GM06990 (cell line): Measurements from ENCODE around the gene HSPA2.
A peak's percentile ranks its signal among the peaks of the same experiment; 100 is the strongest.

ENCODE experiments used
- DNase-seq: peaks from one replicate; pipeline ENCODE4 v3.0.0-alpha.2; 2011; ENCODE audit not compliant: insufficient read length; ENCODE audit errors: extremely low read depth
- H3K27me3 ChIP-seq: replicated peaks from 2 replicates; pipeline ENCODE4 v1.6.0; 2011; ENCODE audit warnings: low read length; ENCODE audit not compliant: control insufficient read depth, insufficient read depth
- H3K36me3 ChIP-seq: 2 replicates; pipeline ENCODE4 v1.5.1; 2011; ENCODE audit warnings: low read length; ENCODE audit not compliant: control insufficient read depth, insufficient read depth
- H3K4me3 ChIP-seq: replicated peaks from 2 replicates; pipeline ENCODE4 v1.5.1; 2011; ENCODE audit warnings: low read depth, mild to moderate bottlenecking, control low read depth, low read length
- TF ChIP-seq, protein P1 (sequence below): IDR thresholded peaks from 2 replicates; pipeline ENCODE4 v1.5.1; 2011; ENCODE audit warnings: low read length, control low read depth, mild to moderate bottlenecking, inconsistent platforms; ENCODE audit not compliant: insufficient read depth, poor library complexity, severe bottlenecking

Gene HSPA2

DNA sequence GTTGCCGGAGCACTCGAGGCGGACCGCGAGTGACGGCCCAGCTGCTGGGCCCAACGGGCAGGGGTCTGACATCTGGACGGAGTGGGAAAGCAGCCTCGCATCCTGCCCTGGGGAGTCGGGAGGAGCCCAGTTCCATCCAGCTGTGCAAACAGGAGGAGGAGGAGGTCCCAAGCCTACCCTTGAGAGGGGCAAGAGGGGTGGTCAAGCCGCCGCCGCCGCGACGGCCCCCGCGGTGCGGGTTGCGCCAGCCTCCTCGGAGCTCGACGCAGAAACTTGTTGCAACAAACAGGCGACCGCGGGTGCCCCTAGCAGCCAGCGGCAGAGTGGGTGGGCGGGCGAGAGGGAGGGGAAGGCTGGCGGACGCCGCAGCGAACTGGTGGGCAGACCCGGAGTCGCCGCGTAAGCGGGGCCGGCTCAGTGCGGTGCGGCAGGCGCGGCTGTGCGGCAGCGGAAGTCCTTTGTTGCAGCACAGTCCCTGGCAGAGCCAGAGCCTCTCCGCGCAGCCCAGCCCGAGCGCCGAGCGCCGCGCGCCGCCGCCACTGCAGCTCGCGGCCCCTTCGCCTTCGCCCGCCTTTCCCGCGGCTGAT is 36.1 kb upstream of the HSPA2 start, which contains the start of gene ZBTB1:
Gene ZBTB1 (plus strand): TSS at position 461 of the 587 bp plus-strand sequence. CDS start 16,735 bp downstream, outside the sequence.
- peak; percentile 92 for DNase-seq
- TF ChIP-seq, protein P1, sequence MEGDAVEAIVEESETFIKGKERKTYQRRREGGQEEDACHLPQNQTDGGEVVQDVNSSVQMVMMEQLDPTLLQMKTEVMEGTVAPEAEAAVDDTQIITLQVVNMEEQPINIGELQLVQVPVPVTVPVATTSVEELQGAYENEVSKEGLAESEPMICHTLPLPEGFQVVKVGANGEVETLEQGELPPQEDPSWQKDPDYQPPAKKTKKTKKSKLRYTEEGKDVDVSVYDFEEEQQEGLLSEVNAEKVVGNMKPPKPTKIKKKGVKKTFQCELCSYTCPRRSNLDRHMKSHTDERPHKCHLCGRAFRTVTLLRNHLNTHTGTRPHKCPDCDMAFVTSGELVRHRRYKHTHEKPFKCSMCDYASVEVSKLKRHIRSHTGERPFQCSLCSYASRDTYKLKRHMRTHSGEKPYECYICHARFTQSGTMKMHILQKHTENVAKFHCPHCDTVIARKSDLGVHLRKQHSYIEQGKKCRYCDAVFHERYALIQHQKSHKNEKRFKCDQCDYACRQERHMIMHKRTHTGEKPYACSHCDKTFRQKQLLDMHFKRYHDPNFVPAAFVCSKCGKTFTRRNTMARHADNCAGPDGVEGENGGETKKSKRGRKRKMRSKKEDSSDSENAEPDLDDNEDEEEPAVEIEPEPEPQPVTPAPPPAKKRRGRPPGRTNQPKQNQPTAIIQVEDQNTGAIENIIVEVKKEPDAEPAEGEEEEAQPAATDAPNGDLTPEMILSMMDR, result no peak
- H3K36me3 ChIP-seq, result no peaks in the 10 kb centered on the region
- H3K27me3 ChIP-seq, result no peaks in the 10 kb centered on the region
- peak within 1 kb of the TSS; percentile 92 for H3K4me3 ChIP-seq

DNA sequence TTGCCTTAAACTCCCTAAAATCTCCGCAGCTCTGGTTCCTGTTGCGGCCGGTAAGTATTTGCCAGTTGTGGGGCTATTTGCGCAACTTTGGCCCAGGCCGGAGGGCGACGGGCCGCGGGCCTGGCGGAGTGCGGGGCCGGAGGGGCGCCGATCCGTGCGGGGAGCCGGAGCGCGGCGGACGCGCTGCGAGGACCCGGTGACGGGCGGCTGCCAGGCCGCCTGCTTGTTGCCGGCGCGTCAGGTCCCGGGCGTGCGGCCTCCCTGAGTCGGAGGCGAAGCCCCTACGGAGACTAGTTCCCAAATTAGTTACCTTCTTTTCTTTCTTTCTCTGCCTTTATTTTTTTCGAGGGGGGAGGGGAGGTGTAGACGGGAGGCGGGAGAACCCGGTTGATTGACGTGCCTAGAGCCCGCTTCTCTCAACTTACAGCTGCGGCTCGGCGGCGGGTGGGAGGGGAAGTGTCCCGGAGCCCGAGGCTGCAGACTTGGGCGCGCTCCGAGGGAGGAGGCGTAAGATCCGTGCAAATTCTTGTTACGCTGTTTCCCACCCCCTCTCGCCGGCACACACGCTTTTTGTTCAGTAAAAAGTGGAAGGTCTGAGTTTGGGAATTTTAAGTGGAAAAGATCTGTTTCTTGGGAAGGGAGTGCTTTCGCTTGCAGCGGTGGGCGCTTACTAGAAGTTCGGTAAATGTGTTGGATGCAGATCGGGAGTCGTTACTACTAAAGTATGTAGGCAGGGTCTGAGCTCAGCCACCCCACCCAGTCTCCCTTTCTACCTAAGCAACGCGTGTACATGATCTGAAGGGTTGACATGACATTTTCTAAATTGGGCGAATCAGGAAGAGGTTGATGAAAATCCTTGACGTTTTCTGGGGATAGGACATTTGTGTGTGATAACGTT is 35.4 kb upstream of the HSPA2 start:
- peak overlapping the region; percentile 92 for H3K4me3 ChIP-seq
- no peaks in the 10 kb centered on the region for H3K27me3 ChIP-seq
- no peaks in the 10 kb centered on the region for H3K36me3 ChIP-seq
- TF ChIP-seq, protein P1, result no peak
- DNase-seq, result peak; percentile 85

DNA sequence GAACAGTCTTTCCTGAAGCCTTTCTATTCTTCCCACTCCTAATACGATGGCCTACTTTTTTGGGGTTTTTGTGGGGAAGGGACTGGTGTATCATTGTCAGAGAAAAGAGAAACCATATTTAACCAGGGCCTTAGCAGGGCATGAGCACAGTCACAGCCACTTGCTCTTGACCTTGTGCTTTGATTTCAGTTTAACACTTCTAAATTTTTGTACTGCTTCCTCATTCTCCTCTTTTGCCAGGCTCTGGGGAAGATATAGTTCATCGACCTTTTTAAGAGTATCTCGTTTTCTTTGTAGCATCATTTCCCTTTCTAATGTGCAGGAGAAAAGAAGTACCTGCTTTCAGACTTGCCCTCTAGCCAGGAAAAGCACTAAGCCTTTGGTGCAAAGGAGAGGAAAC is 33.8 kb upstream of the HSPA2 start:
- TF ChIP-seq, protein P1, result no peak
- Histone ChIP-seq H3K27me3 (no peaks in the 10 kb centered on the region), H3K36me3 (no peaks in the 10 kb centered on the region), H3K4me3 (peak overlapping the region; percentile 92)
- no peak for DNase-seq

DNA sequence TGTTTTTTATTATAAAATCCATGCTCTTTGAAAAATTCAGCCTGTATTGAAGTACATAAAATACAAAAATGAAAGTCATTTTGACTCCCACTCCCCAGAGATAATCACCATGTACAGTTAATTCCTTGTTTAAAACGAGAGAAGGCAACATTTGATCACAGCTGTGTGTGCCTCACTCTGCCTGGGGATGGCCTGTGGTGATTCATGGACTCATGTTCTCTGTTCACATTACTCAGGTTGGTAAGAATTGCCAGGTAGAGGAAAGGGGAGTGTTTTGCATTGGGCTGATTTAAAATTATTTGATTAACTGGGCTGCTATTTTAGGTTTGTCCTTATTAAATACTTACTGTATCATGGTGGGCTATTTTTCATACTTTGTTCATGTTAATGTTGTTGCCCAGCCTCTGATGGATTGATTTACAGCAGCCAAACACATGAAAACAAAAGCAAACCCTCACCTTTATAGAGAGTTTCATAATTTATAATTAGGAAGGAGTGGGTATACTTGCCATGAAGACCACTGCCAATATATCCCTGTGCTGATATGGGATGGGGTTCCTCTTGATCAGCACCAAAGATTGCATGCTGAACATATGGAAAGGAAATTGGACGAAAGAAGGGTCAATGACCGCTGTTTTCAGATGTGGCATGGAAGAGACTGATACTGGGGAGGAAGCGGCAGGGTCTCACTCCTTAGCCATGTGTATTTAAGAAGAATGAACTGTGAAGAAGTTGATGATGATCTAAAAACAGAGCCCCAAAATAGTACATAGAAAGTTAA is 33.0 kb upstream of the HSPA2 start:
- H3K4me3 ChIP-seq, result peak overlapping the region; percentile 92
- TF ChIP-seq, protein P1, result no peak

DNA sequence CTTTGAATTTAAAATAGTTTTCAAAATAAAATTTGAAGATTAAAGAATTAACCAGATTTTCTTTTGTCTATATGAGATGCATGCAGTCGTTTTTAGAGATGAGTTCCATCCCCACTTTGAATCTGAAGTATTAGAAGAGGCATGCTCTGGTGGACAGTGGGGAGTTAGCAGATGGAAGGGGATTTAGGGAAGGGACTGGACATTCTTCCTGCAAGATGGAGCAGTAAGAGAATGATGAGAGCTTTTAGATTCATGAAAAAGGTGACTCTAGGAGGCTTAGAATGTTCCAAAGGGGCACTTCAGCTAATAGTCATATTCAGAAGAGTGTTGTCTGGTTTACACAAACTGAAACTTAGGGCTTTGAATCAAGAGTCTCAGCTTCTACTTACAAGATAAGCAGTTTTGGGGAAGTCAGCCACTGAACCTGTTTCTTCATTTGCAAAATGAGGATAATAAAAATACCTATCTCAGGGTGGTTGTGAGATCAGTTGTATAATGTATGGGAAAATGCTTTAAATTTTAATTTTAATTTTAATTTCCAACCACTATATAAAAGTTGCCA is 32.2 kb upstream of the HSPA2 start:
- TF ChIP-seq, protein P1, result no peak
- peak; percentile 61 for DNase-seq
- peak overlapping the region; percentile 92 for H3K4me3 ChIP-seq
- no peaks in the 10 kb centered on the region for H3K27me3 ChIP-seq
- H3K36me3 ChIP-seq, result no peaks in the 10 kb centered on the region

More for the DNA sequence above, 33.0 kb upstream of the HSPA2 start:
- no peak for DNase-seq
- H3K36me3 ChIP-seq, result no peaks in the 10 kb centered on the region
- H3K27me3 ChIP-seq, result no peaks in the 10 kb centered on the region
